SH-SY5Y (cell line): Measurements from ENCODE around the gene KIZ.

ENCODE experiments used
- GATA2 ChIP-seq: IDR thresholded peaks from 2 replicates; pipeline ENCODE4 v1.6.1; 2011; ENCODE audit warnings: mild to moderate bottlenecking, low read depth, low read length
- GATA3 ChIP-seq: IDR thresholded peaks from 2 replicates; pipeline ENCODE4 v1.6.1; 2011; ENCODE audit warnings: low read depth, mild to moderate bottlenecking, low read length, moderate library complexity

GRCh38 chr20:21133917-21134622 is 8.2 kb downstream of the KIZ start:
- TF ChIP-seq GATA2 (no peak), GATA3 (no peak)
